Midbrain (tissue), 1 donor: Measurements from ENCODE around the gene GPC1.

Source experiments
- DNase-seq: peaks from one replicate; lab custom pipeline; 2025; lab: John Stamatoyannopoulos, UW

The GPC1 gene

DNA sequence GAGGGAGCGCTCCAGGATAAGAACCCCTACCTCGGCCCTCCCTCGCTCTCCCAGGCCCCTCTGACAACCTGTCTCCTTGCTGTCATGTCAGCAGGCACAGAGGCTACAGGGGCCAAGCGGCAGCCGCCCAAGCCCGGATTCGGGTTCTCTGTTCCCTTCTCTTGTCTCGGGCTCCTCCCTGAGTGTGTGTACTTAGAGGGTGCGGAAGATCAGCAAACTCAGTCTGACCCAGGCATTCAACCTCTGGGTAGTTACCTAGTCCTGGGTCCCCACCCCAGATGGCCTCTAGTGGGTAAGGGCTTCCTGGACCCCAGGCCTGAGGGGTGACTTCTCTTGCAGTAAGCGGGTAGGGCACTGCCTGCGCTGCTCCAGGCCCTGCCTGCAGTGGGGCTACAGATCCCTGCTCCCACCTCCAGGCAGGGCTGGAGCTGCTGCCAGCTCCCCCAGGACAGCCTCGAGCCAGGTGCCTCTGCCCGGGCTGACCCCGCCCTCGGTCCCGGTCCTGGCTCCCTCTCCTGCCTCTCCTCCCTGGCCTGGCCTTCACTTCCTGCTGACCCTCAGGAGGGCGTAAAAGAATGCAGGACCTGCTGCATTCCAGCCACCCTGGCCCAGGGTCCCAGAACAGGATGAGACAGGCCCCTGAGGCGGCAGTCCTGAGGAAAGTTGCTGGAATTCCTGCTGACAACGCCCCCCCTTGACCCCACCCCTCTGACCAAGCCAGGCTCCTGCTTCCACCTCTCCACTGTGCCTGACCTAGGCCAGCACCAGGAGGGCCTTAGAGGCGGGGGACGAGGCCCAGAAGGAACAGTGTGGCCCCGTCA, 22.0 kb downstream of the GPC1 start:
- no peak for DNase-seq

DNA sequence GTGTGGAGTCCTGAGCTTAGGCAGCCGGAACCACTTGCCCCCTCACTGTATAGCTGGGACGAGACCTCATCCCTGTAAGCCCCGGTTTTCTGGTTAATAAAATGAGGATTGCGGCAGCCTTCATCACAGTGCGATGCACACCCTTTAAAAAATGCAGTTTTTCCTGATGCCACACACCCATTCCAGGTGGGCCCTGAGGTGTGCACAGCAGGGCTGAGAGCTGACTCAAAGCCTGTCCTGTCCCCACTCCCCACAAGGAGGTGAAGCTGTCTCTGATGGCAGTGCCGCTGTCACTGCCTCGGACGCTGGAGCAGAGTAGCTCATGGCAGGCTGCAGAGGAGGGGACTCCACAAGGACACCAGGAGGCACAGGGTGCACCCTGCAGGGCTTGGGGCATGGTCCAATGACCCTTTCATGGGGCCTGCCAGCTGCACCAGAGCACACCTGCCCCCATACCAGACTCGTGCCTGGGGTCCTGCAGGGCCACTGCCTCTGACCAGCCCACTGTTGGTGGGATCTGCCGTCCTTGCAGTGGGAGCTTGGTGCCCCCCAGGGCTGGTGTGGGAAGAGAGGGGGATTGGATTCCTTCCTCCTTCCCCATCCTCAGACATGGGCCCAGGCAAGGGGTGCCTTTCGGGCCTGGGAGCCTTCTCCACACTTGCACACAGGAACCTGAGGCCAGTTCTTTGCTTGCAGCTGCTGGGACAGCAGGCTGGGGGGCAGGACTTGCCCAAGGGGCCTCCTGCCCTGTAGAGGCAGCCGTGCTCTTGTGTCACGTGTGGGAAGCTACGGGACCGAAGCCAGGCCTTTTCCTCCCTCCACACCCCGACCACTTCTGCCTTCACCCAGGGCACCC, 22.8 kb downstream of the GPC1 start:
- DNase-seq: no peak

DNA sequence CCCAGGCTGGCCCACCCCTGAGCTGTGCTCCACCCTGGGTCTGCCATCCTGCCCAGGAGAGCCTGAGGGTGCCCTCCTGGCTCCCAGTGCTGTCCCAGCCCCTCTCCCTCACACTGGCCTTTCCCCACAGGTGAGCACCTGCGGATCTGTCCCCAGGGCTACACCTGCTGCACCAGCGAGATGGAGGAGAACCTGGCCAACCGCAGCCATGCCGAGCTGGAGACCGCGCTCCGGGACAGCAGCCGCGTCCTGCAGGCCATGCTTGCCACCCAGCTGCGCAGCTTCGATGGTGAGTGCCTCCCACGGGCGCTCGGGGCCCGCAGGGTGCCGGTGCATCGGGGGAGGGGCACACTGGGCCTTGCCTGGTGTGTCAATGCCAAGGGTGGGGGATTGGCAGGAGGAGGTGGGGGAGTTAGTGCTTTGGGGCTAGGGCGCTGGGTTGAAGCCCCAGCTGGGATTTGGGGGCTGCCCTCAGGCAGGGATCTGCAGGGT, 23.5 kb downstream of the GPC1 start:
- DNase-seq: no peak

DNA sequence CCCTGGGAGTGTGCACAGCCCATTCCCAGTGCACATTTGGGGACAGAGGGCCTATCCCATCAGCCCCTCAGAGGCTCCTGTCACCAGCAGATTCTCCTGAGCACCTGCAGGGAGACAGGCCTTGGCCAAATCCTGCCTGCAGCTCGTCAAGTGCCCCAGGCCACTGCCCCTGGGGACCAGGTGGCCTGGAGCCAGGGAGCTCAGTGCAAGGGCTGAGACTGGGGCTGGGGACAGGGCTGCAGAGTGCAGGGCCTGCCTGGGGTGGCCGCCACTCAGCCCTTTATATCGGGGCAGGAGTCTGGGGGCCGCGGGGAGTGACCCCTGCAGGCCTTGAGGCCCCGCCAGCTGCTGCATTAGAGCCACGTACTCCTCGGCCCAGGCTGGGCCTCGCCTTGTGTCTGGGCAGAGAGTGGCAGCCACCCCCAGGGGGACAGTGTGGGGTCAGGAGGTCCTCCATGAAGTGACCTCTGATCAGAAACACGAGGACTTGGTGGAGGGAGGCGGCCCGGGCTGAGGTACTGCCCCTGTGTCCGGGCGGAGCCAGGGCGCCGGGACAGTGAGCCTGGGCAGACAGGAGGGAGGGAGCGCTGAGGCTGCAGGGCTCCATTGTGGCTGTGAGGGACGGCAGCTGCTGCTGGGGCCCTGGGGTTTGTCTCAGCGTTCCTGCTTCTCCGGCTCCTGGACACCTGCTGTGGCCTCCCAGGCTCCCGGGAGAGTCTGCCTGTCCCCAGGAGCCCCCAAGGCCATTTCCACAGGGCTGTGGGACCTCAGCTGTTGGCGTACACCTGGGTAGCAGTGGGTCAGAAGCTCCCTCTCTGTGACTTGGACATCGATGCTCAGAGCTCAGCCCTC, 24.2 kb downstream of the GPC1 start:
- no peak for DNase-seq

DNA sequence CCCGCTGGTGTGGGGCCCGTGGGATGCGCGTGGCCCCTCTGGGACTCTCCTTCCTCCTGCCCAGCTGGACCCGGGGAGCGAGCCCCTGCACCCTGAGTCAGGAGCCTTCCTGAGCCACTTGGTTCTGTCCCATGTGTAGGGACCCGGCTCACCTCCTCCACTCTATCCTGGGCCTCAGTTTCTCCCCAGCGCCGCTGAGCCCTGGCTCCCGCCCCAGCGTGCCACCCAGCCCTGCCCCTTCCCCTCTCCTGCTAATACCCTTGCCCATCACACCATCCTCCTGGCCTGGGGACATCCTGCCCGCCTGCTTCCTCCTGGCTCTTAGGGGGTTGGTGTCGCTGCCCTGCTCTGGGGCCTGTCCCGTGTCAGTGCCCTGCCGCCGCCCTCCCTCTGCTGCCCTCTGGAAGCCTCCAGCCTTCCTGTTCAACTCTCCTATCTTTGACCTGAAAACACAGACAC, 24.8 kb downstream of the GPC1 start:
- no peak for DNase-seq

DNA sequence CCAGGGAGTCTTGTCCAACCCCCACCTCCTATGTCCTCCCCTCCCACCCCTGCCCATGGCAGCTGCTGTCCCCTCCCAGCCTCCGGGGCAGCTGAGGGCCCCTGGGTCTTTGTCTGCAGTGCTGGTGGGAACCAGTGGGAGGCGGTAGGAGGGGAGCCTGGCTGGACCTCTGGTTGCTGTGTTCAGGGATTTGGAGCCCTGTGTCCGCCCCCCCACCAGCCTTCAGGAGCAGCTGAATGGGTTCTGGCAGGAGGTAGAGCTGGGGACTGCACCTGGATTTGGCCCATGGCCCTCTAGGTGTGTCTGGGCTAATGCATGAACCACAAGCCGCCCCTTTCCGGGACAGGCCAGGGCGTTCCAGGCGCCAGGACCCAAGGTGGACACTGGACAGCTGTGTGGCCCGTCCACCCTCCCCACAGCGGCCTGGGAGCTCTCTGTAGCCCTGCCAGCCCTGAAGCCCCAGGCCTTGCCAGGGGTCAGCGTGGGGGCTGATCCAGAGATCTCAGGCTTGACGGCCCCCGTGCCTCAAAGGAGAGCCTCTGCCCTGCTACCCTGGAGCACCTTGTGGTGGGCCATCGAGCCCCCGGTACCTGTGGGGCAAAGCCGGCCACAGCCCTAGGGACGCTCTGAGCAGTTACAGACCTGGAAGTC, 25.4 kb downstream of the GPC1 start:
- no peak for DNase-seq

DNA sequence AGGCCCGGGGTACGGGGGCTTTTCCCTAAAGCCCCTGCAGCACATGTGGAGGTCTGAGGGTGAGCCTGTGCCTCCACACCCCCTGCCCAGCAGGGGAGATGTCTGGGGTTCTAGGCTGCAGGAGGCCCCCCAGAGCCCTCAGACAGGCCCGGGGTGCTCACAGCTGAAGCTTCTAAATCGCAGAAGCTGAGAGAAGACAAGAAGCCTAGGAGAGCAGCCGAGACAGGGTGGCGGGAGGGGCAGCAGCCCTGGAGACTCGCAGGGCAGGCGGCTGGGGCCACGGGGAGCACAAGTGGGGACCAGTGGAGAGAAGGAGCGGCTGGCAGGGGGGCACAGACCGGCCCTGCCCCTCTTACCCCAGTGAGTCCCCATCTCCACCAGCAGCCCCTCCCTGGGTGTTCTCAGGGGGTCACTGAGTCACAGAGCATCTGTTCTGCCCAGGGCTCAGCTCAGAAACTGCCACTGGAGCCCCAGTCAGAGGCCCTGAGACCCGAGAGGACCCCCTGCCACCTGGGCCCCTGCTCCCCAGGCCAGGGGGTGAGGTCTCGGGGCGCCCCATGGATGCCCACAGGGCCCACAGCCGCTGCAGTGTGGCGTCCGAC, 26.1 kb downstream of the GPC1 start:
- DNase-seq: no peak

DNA sequence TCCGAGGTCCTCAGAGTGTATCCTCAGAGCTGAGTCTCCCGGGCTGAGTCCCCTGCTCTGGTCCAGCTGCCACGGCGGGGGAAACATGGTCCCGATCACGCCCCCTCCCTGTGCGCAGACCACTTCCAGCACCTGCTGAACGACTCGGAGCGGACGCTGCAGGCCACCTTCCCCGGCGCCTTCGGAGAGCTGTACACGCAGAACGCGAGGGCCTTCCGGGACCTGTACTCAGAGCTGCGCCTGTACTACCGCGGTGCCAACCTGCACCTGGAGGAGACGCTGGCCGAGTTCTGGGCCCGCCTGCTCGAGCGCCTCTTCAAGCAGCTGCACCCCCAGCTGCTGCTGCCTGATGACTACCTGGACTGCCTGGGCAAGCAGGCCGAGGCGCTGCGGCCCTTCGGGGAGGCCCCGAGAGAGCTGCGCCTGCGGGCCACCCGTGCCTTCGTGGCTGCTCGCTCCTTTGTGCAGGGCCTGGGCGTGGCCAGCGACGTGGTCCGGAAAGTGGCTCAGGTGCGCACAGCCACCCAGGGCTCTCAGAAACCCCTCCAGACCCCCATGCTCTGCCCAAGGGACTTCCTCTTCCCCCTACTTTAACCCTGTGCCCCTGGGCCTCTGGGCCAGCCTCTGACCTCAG, 26.7 kb downstream of the GPC1 start:
- no peak for DNase-seq

DNA sequence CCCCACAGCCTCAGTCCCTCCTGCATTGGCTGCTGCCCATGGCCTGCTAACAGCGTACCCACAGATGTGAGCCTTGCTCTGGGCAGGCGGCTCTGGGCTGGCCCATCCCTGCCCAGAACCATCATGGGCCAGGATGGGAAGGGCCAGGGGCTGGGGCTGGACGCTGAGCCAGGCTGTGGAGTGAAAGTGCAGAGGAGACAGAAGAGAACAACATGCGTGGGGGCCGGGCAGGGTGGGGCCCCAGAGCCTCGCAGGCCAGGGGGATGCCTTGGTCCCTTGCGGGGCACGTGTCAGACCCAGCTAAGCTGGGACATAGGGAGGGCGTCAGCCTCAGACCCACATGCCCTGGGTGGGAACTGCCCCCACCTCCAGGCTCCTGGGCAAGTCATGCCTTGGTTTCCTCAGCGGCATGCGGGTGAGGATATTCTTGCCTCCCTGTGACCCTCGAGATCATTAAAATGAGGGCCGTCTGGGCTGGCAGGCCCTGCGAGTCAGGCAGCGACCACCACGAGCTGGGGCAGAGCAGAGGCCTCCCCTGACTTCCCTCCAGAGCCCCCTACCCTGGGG, 27.3 kb downstream of the GPC1 start:
- DNase-seq: no peak

DNA sequence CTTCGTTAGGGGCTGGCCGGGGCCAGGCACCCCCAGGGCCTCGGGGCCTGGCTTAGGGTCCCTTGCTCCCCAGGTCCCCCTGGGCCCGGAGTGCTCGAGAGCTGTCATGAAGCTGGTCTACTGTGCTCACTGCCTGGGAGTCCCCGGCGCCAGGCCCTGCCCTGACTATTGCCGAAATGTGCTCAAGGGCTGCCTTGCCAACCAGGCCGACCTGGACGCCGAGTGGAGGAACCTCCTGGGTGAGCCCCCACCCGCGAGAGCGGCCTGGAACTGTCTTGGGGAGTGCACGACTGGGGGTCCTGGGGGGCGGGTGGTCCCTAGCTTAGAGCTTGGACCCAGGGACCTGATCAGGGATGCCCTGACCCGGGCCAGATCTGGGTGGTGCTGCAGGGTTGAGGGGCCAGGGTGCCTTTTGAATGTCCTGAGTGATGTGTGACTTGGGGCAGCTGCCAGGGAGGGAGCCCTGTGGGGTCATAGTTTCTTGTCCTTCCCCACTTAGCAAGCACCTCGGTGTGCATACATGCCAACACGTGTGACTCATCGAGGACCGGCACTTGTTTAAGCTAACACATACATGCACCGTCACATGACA, 27.9 kb downstream of the GPC1 start:
- DNase-seq: no peak

DNA sequence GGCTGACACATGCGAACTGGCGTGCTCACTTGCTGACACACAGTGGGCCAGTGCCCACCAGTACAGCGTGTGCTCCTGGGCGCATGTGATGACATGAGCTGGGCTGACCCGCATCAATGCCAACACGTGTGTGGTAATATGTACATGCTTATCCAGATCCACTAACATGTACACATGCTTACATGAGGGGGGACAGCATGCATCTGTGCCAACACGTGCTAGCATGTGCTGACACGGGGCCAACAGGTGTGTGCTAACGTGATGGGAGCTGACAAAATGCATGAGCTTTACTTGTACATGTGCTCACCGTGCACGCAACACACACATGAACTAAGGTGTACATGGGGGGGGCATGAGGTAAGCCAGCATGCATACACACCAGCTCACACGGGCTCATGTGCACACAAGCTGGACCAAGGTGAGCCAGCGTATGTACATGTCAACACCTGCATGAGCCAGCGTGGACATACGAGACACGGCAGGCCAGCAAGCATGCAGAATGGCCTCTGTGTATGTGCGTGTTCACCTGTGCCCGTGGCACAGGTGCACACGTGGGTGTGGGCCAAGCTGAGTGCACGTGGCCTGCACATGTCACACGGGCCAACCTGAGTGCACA, 28.5 kb downstream of the GPC1 start:
- no peak for DNase-seq

DNA sequence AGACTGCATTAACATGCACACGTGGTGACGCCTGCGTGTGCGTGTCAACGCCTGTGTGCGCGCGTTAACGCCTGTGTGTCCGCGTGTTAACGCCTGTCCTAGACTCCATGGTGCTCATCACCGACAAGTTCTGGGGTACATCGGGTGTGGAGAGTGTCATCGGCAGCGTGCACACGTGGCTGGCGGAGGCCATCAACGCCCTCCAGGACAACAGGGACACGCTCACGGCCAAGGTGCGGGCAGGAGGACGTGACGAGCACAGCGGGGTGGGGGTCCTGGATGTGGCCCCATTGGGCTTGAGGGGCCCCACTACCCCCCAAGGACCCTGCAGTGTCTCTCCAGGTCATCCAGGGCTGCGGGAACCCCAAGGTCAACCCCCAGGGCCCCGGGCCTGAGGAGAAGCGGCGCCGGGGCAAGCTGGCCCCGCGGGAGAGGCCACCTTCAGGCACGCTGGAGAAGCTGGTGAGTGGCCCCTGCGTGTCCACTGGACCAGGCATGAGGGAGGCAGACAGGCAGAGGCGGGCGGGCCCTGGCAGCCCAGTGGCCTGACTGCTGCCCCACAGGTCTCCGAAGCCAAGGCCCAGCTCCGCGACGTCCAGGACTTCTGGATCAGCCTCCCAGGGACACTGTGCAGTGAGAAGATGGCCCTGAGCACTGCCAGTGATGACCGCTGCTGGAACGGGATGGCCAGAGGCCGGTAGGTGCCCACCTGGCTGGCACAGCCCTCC, 29.2 kb downstream of the GPC1 start:
- DNase-seq: no peak

DNA sequence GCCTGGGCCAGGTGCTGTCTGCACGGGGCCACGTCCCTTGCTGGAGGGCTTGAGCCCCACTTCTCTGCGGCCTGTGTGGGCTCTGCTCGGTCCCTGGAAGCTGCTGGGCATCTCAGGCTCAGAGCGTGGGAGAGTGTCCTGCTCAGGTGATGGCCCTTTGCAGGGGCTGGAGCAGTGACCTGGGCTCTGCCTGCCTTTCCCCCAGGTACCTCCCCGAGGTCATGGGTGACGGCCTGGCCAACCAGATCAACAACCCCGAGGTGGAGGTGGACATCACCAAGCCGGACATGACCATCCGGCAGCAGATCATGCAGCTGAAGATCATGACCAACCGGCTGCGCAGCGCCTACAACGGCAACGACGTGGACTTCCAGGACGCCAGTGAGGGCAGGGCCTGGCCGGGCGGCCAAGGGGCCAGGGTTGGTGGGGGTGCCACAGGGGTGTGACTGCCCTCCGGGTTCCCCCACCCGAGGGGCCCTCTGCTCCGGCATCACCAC, 29.9 kb downstream of the GPC1 start:
- no peak for DNase-seq

DNA sequence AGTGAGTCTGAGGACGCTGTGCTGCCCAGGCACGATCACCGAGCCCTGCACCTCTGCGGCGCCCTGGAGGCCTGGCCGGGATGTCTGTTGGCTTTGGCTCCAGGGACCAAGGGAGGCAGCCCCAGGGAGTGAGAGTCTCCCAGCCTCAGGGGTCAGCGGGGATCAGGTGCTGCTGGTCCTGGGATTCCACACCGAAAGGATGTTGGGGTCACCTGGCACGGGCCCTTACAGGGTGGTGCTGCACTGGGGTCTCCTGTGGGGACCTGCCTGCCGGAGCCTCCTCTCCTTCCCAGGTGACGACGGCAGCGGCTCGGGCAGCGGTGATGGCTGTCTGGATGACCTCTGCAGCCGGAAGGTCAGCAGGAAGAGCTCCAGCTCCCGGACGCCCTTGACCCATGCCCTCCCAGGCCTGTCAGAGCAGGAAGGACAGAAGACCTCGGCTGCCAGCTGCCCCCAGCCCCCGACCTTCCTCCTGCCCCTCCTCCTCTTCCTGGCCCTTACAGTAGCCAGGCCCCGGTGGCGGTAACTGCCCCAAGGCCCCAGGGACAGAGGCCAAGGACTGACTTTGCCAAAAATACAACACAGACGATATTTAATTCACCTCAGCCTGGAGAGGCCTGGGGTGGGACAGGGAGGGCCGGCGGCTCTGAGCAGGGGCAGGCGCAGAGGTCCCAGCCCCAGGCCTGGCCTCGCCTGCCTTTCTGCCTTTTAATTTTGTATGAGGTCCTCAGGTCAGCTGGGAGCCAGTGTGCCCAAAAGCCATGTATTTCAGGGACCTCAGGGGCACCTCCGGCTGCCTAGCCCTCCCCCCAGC, 30.5 kb downstream of the GPC1 start:
- no peak for DNase-seq

DNA sequence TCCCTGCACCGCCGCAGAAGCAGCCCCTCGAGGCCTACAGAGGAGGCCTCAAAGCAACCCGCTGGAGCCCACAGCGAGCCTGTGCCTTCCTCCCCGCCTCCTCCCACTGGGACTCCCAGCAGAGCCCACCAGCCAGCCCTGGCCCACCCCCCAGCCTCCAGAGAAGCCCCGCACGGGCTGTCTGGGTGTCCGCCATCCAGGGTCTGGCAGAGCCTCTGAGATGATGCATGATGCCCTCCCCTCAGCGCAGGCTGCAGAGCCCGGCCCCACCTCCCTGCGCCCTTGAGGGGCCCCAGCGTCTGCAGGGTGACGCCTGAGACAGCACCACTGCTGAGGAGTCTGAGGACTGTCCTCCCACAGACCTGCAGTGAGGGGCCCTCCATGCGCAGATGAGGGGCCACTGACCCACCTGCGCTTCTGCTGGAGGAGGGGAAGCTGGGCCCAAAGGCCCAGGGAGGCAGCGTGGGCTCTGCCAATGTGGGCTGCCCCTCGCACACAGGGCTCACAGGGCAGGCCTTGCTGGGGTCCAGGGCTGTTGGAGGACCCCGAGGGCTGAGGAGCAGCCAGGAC, 31.2 kb downstream of the GPC1 start:
- no peak for DNase-seq

DNA sequence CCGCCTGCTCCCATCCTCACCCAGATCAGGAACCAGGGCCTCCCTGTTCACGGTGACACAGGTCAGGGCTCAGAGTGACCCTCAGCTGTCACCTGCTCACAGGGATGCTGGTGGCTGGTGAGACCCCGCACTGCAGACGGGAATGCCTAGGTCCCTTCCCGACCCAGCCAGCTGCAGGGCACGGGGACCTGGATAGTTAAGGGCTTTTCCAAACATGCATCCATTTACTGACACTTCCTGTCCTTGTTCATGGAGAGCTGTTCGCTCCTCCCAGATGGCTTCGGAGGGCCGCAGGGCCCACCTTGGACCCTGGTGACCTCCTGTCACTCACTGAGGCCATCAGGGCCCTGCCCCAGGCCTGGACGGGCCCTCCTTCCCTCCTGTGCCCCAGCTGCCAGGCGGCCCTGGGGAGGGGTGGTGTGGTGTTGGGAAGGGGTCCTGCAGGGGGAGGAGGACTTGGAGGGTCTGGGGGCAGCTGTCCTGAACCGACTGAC, 31.7 kb downstream of the GPC1 start:
- DNase-seq: no peak

DNA sequence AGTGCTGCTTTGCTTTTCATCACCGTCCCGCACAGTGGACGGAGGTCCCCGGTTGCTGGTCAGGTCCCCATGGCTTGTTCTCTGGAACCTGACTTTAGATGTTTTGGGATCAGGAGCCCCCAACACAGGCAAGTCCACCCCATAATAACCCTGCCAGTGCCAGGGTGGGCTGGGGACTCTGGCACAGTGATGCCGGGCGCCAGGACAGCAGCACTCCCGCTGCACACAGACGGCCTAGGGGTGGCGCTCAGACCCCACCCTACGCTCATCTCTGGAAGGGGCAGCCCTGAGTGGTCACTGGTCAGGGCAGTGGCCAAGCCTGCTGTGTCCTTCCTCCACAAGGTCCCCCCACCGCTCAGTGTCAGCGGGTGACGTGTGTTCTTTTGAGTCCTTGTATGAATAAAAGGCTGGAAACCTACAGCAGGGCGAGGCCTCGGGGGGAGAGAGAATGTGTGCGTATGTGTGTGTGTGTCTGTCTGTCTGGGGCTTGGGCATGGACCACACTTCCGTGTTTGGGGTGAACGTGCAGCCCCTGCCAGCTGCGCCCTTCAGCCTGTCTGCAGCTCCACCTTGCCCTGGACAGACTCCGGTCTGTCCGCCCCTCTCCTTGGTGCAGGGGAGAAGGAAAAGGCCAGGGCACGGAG, 32.3 kb downstream of the GPC1 start:
- DNase-seq: no peak
